KBM-7 (cell line): ENCODE data around the gene USF3.

Experiments used
- DNase-seq: peaks from one replicate; pipeline ENCODE4 v3.0.0-alpha.2; 2015
- in situ Hi-C: fragments of 300-500 bp; cut with MboI; formaldehyde crosslinking; loops from 2 replicates; pipeline ENCODE4 v1.14.3; 2020; ENCODE audit warnings: low sequenced_read_pairs, low pct_unique_long_range_greater_than_20kb, mixed read lengths

The USF3 gene

DNA sequence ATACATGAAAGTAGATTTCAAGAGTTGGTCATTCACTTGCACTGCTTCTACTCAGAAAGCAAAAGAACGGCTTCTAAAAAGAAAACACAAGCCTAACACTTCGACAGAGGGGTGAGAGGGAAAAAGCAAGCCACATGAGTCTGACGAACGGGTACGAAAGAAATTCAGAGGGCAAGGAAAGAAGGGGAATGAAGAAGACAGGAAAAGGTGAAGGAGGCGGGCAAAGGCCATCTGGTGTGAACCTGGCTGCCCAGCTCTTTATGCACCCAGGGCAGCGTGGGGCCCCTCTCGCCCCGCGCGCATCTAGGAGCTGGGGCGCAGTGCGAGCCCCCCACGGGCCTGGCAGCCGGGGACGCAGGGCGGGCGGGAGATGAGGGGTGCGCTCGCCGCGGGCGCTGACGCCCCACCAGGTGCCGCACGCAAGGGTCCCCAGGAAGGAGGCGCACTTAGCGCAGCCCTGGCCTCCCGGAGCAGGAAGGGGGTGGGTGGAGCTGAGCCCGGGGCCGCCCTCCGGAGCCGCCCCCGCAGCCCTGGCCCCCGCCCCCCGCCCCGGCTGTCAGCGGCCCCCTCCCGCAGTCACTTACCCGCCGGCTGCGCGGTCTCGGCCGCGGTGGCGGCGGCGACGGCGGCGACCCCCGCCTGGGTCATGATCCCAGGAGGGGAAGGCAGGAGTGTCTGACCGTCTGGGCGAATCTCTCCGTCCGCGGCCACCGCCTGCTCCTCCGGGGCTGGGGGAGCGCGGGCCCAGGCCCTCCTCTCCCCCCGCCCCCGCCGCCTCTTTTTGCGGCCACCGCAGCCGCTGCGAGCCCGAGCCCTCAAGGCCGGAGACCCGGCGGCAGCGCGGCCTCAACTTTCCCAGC is at the start of gene USF3:
USF3 (minus strand) TSS at position 857 of the 860 bp plus-strand sequence. CDS start 21,764 bp downstream, outside the sequence.
- peak; percentile 74 for DNase-seq
- in situ Hi-C loops = no loop called here

DNA sequence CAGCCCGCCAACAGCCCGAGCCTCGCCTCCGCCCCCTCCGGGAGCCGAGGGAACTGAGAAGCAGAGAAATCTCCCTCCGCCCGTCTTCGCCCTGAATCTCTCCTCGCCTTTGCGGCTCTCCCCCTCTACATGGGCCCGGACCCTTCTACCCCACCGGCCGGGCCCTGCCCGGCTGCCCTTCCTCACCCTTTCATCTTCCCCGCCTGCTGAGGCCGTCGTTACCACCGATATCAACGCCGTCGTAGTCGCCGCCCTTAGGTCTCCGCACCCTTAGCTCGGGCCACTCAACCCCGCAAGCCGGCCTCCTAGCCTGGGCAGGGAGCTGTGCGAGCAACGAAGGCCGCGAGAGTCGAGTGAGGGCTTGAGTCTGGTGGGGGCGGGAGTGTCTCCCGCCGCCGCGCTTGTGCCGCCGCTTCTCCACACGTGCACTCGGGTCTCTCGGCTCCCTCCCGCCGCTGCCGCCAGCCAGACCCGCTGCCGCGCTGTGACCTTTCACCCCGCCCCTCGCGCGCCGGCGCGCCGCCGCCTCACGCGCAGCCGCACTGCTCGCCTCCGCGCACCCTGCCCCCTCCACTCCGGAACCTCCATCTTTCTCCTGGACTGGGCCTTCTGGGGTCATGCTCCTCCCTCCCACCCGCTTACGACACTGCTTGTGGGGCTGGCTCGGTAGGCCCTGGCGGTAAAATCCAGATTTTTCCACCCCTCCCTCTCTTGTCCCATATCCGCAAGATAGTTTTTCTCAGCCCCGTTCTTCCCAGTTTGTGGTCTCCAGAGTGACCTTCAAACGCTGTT is 49.5 kb upstream of the USF3 start, which contains the start of gene NAA50:
NAA50 (minus strand) TSS at position 494 of the 792 bp plus-strand sequence; CDS start at position 194, 300 bp downstream.
- in situ Hi-C loops = no loop called here
- peak; percentile 91 for DNase-seq

- peak; percentile 92 for DNase-seq
- in situ Hi-C loops = no loop called here
These were observed 48.7 kb upstream of the USF3 start for GRCh38 chr3:113744941-113745755.

DNA sequence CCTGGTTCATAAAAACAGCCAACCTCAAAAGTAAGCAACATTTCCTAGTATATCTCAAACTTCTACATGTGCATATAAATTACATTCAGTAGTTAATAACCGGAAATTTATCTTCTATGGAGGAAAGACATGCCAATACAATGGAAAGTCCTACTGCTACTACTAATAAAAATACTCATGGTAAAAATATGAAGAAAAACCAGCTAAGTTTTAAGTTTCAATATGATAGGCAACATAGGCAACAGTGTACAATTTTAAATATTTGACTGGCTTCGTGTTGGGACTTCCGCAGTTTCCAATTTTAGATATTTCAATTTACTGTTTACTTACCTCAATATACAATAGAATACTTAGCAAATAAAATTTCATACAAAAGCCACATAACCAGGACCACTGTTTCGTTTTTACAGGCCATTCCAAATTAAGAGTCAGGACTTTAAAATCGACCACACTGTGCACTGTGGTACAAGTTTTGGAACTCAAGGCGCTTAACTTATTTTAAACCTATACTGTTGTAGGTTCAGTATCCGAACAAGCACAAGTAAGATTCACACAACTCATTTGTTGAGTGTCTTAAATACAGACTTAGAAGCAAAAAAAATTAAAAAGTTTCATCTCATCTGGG is 46.7 kb upstream of the USF3 start:
- in situ Hi-C loops = no loop called here
- DNase-seq = no peak

GRCh38 chr3:113741620-113742019 is 45.2 kb upstream of the USF3 start:
- in situ Hi-C loops = no loop called here
- no peak for DNase-seq

DNA sequence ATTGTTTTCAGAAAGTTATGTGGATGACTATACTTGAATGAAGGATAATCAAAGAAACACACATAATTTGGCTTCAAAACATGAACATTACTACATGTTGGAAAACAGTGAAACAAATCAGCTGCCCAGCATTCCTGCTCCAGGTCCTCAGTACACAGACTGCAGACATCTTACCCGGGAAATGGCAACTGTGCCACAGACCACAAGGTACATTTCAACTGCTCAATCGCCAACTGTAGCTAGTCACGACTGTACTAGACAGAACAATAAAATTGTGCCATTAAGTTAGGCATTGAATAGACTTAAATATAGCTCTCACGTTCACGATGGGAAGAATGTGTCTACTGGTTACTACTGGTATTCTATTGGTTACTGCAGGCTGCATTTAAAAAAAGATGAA is 44.6 kb upstream of the USF3 start:
- in situ Hi-C loops = no loop called here

DNA sequence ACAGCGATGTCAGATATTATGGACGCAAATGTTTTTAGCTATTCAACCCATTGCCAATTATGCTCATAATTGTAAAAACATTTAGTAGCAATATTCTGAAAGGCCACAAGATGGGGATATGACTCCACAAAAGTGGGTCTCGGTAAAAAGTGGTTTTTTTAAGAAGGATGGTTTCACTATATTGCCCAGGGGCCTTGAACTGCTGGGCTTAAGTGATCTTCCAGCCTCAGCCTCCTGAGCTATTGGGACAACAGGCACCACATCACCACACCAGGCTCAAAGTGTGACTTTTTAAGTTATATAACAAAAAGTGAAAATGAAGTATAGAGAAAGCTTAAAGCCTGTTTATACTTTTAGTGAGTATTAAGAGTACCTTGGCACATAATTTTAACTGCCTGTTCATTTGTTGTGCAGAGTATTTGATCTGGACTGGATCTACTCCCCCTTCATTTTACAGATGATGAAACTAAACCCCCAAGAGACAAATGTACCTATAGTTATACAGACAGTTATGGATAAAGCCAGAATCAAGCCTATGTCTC is 40.2 kb upstream of the USF3 start:
- in situ Hi-C loops = no loop called here
- peak; percentile 66 for DNase-seq

More for the DNA sequence above, 44.6 kb upstream of the USF3 start:
- DNase-seq = no peak

DNA sequence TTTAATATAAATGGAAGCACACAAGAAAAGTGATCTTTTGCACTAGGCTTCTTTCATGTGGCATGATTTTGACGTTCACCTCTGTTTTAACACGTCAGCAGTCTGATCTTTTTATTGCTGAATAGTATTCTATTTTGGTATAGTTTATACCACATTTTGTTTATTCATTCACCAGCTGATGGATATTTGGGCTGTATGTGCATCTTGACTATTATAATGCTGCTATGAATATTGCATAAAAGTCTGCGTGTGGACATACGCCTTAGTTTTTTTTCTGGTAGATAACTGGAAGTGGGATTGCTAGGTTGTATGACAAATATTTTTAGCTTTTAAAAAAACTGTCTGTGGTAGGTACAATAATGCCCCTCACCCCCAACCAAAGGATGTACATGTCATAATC is 35.3 kb upstream of the USF3 start:
- DNase-seq = no peak
- in situ Hi-C loops = no loop called here

DNA sequence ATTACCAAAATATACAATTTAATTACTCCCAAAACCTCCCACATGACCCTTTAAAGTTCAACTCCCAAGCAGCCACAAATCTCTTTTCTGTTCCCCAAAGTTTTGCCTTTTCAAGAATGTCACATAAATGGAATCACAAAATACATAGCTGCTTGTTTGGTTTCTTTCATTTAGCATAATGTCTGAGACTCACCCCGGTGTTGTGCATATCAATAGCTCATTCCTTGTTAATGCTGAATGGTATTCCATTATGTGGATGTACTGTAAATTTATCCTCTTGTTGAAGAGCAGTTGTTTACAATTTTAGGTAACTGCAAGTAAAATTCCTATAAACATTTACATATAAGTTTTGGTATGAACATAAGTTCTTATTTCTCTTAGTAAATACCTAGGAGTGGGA is 34.1 kb upstream of the USF3 start:
- in situ Hi-C loops = no loop called here
- no peak for DNase-seq

DNA sequence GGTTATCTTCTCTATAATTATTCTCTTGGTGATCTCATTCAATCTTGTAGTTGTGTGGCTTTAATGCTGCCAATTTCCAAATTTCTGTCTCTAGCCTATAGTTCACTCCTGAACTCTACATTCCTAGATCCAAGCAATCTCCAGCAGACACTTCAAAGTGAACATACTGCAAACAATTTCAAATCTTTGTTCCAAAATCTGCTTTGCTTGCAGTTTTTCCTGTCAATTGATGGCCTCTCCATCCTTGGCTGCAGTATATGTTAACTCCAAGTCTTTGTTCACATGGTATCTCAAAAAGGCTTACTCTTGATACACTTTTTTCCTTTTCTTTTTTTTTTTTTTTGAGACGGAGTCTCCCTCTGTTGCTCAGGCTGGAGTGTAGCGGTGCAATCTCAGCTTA is 32.2 kb upstream of the USF3 start:
- in situ Hi-C loops = no loop called here
- no peak for DNase-seq

DNA sequence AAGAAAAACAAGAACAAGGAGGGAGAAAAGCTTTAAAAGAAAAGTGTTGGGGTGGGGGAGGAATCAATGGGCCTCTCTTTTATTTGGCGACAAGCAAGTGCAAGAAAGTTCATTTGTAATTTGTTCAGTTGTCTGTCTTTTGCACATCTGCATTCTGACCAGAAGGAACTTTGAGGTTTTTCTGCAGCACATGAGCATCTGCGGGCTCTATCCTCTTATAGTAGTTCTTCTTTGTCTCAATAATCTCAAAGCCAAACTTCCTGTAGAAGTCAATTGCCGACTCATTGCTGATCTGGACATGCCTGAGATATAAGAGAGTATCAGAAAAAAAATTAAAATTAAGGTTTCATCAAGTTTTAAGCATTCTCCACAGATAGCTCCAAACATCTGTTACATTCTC is 25.2 kb upstream of the USF3 start:
- DNase-seq = peak; percentile 67
- in situ Hi-C loops = no loop called here

DNA sequence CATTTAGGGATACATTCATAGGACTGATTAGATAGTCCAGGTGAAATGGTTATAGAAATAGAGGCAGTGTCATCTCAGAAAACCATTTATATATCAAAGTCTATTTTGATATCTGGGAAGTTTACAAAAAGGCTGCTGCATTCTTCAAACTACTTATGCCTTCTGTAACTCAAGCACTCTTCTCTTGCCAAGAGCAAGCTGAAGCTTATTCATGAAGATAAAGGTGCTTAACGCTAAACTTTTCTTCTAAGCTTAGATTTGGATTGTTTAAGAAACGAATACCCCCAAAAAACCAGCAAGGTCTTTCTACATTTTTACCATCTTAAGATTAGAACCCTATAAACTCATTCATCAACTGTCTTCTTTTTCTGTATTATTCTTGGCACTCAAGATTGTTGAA is 23.3 kb upstream of the USF3 start:
- DNase-seq = no peak
- in situ Hi-C loops = no loop called here

GRCh38 chr3:113719294-113719693 is 22.9 kb upstream of the USF3 start:
- no peak for DNase-seq
- in situ Hi-C loops = no loop called here

GRCh38 chr3:113717818-113718217 is 21.4 kb upstream of the USF3 start:
- in situ Hi-C loops = no loop called here
- DNase-seq = no peak

GRCh38 chr3:113717308-113717707 is 20.9 kb upstream of the USF3 start:
- in situ Hi-C loops = no loop called here
- DNase-seq = no peak

GRCh38 chr3:113714702-113715101 is 18.3 kb upstream of the USF3 start:
- in situ Hi-C loops = no loop called here
- no peak for DNase-seq

- in situ Hi-C loops = no loop called here
- no peak for DNase-seq
These were observed 15.7 kb upstream of the USF3 start for GRCh38 chr3:113712129-113712528.

GRCh38 chr3:113707835-113708234 is 11.4 kb upstream of the USF3 start:
- DNase-seq = no peak
- in situ Hi-C loops = no loop called here

GRCh38 chr3:113698956-113699355 is 2.5 kb upstream of the USF3 start:
- no peak for DNase-seq
- in situ Hi-C loops = no loop called here
